ENCODE measurements around the gene NPTXR. TPM values are rescaled to one million over a fixed set of nuclear protein-coding genes. Genes with fewer than 3 reads are reported as not detected.

NPTXR gene
- total and polyA plus RNA-seq, 9 donors = 2.2 to 8.7 (median 5.8) TPM

GRCh38 chr22:38868886-38869381 is 25.1 kb upstream of the NPTXR start:
- Histone ChIP-seq H3K36me3 (ENCODE audit: control insufficient read depth, insufficient read depth, low read length) (peaks cover 45% of the 10 kb centered on the region), H3K27me3 (ENCODE audit: control insufficient read depth, insufficient read depth, low read length) (peaks cover 4% of the 10 kb centered on the region), H3K4me1 (ENCODE audit: control insufficient read depth, insufficient read depth, low read length) (peaks cover 44% of the 10 kb centered on the region), H3K27ac (ENCODE audit: low read length) (no peak overlapping the region), H3K4me3 (ENCODE audit: low read length) (no peak overlapping the region), H3K9me3 (replicated peaks; ENCODE audit: control insufficient read depth, low read depth, low read length) (no peaks in the 10 kb centered on the region)
- DNase-seq = peak; percentile 70
- 4% methylated on average over 4 of the region's 8 CpGs for WGBS (ENCODE audit: insufficient coverage)

GRCh38 chr22:38868286-38868721 is 24.5 kb upstream of the NPTXR start:
- H3K27ac ChIP-seq (ENCODE audit: low read length) = no peak overlapping the region
- WGBS (ENCODE audit: insufficient coverage) = 88% methylated on average over 6 of the region's 8 CpGs
- H3K27me3 ChIP-seq (ENCODE audit: control insufficient read depth, insufficient read depth, low read length) = no peaks in the 10 kb centered on the region
- no peak overlapping the region for H3K4me3 ChIP-seq (ENCODE audit: low read length)
- no peak for DNase-seq
- H3K9me3 ChIP-seq (replicated peaks; ENCODE audit: control insufficient read depth, low read depth, low read length) = no peaks in the 10 kb centered on the region
- H3K36me3 ChIP-seq (ENCODE audit: control insufficient read depth, insufficient read depth, low read length) = peaks cover 50% of the 10 kb centered on the region
- peaks cover 41% of the 10 kb centered on the region for H3K4me1 ChIP-seq (ENCODE audit: control insufficient read depth, insufficient read depth, low read length)

- Histone ChIP-seq H3K27ac (ENCODE audit: low read length) (no peak overlapping the region), H3K27me3 (ENCODE audit: control insufficient read depth, insufficient read depth, low read length) (no peaks in the 10 kb centered on the region), H3K4me1 (ENCODE audit: control insufficient read depth, insufficient read depth, low read length) (peaks cover 47% of the 10 kb centered on the region), H3K36me3 (ENCODE audit: control insufficient read depth, insufficient read depth, low read length) (peaks cover 50% of the 10 kb centered on the region), H3K9me3 (replicated peaks; ENCODE audit: control insufficient read depth, low read depth, low read length) (no peaks in the 10 kb centered on the region), H3K4me3 (ENCODE audit: low read length) (no peak overlapping the region)
- DNase-seq = no peak
- WGBS (ENCODE audit: insufficient coverage) = 79% methylated on average over 16 of the region's 18 CpGs
Measured at GRCh38 chr22:38867471-38868285, 23.9 kb upstream of the NPTXR start.

- no peak for DNase-seq
- peaks cover 52% of the 10 kb centered on the region for H3K4me1 ChIP-seq (ENCODE audit: control insufficient read depth, insufficient read depth, low read length)
- H3K27ac ChIP-seq (ENCODE audit: low read length) = no peak overlapping the region
- no peaks in the 10 kb centered on the region for H3K9me3 ChIP-seq (replicated peaks; ENCODE audit: control insufficient read depth, low read depth, low read length)
- H3K36me3 ChIP-seq (ENCODE audit: control insufficient read depth, insufficient read depth, low read length) = peaks cover 50% of the 10 kb centered on the region
- no peak overlapping the region for H3K4me3 ChIP-seq (ENCODE audit: low read length)
- H3K27me3 ChIP-seq (ENCODE audit: control insufficient read depth, insufficient read depth, low read length) = no peaks in the 10 kb centered on the region
- 65% methylated on average over 13 of the region's 13 CpGs for WGBS (ENCODE audit: insufficient coverage)
Measured at GRCh38 chr22:38867124-38867455, 23.3 kb upstream of the NPTXR start.

- Histone ChIP-seq H3K4me3 (ENCODE audit: low read length) (no peak overlapping the region), H3K27ac (ENCODE audit: low read length) (no peak overlapping the region), H3K36me3 (ENCODE audit: control insufficient read depth, insufficient read depth, low read length) (peaks cover 50% of the 10 kb centered on the region), H3K9me3 (replicated peaks; ENCODE audit: control insufficient read depth, low read depth, low read length) (no peaks in the 10 kb centered on the region), H3K27me3 (ENCODE audit: control insufficient read depth, insufficient read depth, low read length) (no peaks in the 10 kb centered on the region), H3K4me1 (ENCODE audit: control insufficient read depth, insufficient read depth, low read length) (peaks cover 55% of the 10 kb centered on the region)
- no peak for DNase-seq
- 57% methylated on average over 63 of the region's 75 CpGs for WGBS (ENCODE audit: insufficient coverage)
Measured at GRCh38 chr22:38866399-38867123, 22.7 kb upstream of the NPTXR start.

- H3K9me3 ChIP-seq (replicated peaks; ENCODE audit: control insufficient read depth, low read depth, low read length) = no peaks in the 10 kb centered on the region
- peaks cover 50% of the 10 kb centered on the region for H3K36me3 ChIP-seq (ENCODE audit: control insufficient read depth, insufficient read depth, low read length)
- no peak overlapping the region for H3K27ac ChIP-seq (ENCODE audit: low read length)
- no peak for DNase-seq
- WGBS (ENCODE audit: insufficient coverage) = 75% methylated on average over 10 of the region's 15 CpGs
- H3K27me3 ChIP-seq (ENCODE audit: control insufficient read depth, insufficient read depth, low read length) = peaks cover 5% of the 10 kb centered on the region
- no peak overlapping the region for H3K4me3 ChIP-seq (ENCODE audit: low read length)
- peaks cover 50% of the 10 kb centered on the region for H3K4me1 ChIP-seq (ENCODE audit: control insufficient read depth, insufficient read depth, low read length)
Measured at GRCh38 chr22:38866024-38866398, 22.2 kb upstream of the NPTXR start.

GRCh38 chr22:38865201-38866023 is 21.6 kb upstream of the NPTXR start:
- H3K4me1 ChIP-seq (ENCODE audit: control insufficient read depth, insufficient read depth, low read length) = peaks cover 44% of the 10 kb centered on the region
- H3K9me3 ChIP-seq (replicated peaks; ENCODE audit: control insufficient read depth, low read depth, low read length) = no peaks in the 10 kb centered on the region
- H3K27ac ChIP-seq (ENCODE audit: low read length) = no peak overlapping the region
- peaks cover 50% of the 10 kb centered on the region for H3K36me3 ChIP-seq (ENCODE audit: control insufficient read depth, insufficient read depth, low read length)
- H3K27me3 ChIP-seq (ENCODE audit: control insufficient read depth, insufficient read depth, low read length) = peaks cover 7% of the 10 kb centered on the region
- no peak overlapping the region for H3K4me3 ChIP-seq (ENCODE audit: low read length)
- 65% methylated on average over 12 of the region's 20 CpGs for WGBS (ENCODE audit: insufficient coverage)
- no peak for DNase-seq

GRCh38 chr22:38864361-38865191 is 20.7 kb upstream of the NPTXR start:
- no peak overlapping the region for H3K4me3 ChIP-seq (ENCODE audit: low read length)
- peaks cover 12% of the 10 kb centered on the region for H3K27me3 ChIP-seq (ENCODE audit: control insufficient read depth, insufficient read depth, low read length)
- H3K27ac ChIP-seq (ENCODE audit: low read length) = no peak overlapping the region
- 53% methylated on average over 16 of the region's 24 CpGs for WGBS (ENCODE audit: insufficient coverage)
- no peaks in the 10 kb centered on the region for H3K9me3 ChIP-seq (replicated peaks; ENCODE audit: control insufficient read depth, low read depth, low read length)
- no peak for DNase-seq
- H3K36me3 ChIP-seq (ENCODE audit: control insufficient read depth, insufficient read depth, low read length) = peaks cover 47% of the 10 kb centered on the region
- peaks cover 36% of the 10 kb centered on the region for H3K4me1 ChIP-seq (ENCODE audit: control insufficient read depth, insufficient read depth, low read length)

- WGBS (ENCODE audit: insufficient coverage) = 65% methylated on average over 6 of the region's 12 CpGs
- Histone ChIP-seq H3K27ac (ENCODE audit: low read length) (no peak overlapping the region), H3K9me3 (replicated peaks; ENCODE audit: control insufficient read depth, low read depth, low read length) (no peaks in the 10 kb centered on the region), H3K36me3 (ENCODE audit: control insufficient read depth, insufficient read depth, low read length) (peaks cover 38% of the 10 kb centered on the region), H3K27me3 (ENCODE audit: control insufficient read depth, insufficient read depth, low read length) (peaks cover 14% of the 10 kb centered on the region), H3K4me1 (ENCODE audit: control insufficient read depth, insufficient read depth, low read length) (peaks cover 28% of the 10 kb centered on the region), H3K4me3 (ENCODE audit: low read length) (no peak overlapping the region)
- no peak for DNase-seq
Measured at GRCh38 chr22:38863531-38864131, 19.8 kb upstream of the NPTXR start.
